Measurements from ENCODE around the gene MYO7B.

The MYO7B gene

DNA sequence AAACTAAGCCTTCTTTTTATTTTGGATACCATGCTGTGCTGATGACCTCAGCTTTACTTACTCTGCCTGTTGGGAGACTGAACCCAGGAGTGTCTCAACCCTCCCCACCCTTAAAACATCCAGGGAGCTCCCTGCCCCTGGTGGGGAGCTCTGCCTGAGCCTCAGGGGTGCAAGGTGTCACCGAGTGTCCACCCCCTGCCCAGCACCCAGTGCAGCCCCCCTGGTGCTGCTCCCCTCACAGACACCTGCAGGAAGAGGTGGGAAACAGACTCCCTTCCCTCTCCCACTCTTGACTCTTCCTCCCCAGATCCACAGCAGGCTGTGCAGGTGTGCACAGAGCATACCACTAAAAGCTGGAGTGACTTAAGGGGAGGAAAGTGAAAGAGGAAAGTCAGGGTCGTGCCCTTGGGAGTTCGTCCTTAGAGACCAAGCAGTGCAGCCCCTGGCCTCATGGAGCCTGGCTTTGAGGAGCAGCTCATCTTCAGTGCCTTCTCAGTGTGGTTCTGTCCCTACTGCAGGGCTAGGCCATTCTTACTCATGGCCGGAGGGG, 51.3 kb downstream of the MYO7B start:
- FAIRE-seq = no peak
- DNase-seq (ENCODE audit: low spot score) = no peak

- DNase-seq (ENCODE audit: low spot score) (no peak), FAIRE-seq (no peak)
These were observed 52.8 kb downstream of the MYO7B start for GRCh38 chr2:127588241-127588640.

- DNase-seq (ENCODE audit: low spot score) (no peak), FAIRE-seq (no peak)
These were observed 53.9 kb downstream of the MYO7B start for GRCh38 chr2:127589358-127589757.

- FAIRE-seq (no peak), DNase-seq (ENCODE audit: low spot score) (no peak)
These were observed 54.4 kb downstream of the MYO7B start for GRCh38 chr2:127589841-127590240.

DNA sequence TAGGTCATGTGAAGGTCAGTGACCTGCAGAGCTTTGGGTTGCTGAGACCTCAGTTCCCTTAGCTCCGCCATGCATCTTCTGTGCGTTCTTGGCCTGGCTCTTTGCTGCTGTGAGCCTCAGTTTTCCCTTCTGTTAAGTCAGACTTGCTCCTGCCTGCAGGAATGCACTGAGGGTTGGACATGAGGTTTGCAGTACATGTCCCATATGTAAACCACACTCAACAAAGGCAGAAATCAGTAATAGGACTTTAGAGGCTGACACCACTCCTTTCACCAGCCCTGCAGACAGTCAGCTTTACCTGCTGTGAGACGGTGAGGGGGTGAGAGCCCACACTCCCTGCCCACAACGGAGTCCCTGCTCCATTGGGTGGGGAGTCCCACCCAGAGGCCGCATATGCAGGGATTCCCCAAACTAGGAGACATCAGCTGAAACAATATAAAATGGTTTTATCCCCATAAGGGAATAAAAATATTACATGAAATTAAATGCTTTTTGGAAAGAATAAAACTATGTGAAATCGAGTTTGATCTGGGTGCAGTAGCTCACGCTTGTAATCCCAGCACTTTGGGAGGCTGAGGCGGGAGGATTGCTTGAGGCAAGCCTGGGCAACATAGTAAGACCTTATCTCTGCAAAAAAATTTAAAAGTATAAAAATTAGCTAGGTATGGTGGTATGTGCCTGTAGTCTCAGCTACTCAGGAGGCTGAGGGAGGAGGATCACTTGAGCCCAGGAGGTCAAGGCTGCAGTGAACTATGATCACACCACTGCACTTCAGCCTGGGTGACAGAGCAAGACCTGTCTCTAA, 55.1 kb downstream of the MYO7B start:
- DNase-seq (ENCODE audit: low spot score) = no peak
- no peak for FAIRE-seq

- no peak for FAIRE-seq
These were observed 55.9 kb downstream of the MYO7B start for GRCh38 chr2:127591221-127591923.

DNA sequence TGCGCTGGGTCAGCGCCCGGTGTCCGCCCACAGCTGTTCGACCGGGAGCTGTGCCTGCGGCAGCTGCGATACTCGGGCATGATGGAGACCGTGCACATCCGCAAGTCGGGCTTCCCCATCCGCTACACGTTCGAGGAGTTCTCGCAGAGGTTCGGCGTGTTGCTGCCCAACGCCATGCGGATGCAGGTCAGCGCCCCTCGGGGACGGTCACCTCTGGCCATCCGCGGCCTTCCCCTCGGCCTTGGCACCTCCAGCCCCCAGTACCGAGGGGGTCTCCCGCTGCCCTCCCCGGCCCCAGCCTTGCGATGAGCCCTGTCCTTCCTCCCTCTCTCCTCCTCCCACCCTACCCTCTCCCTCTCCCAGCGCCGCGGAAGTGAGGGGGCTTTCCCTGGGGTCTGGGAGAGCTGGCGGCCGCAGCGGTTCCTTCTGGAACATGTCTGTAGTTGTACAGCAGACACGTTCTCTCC, 57.3 kb downstream of the MYO7B start:
- DNase-seq (ENCODE audit: low spot score) (no peak), FAIRE-seq (no peak)

More at GRCh38 chr2:127591221-127591923, 55.9 kb downstream of the MYO7B start:
- peak; percentile 36 for DNase-seq (ENCODE audit: low spot score)

GRCh38 chr2:127593228-127594115, 58.0 kb downstream of the MYO7B start:
- FAIRE-seq = no peak
- no peak for DNase-seq (ENCODE audit: low spot score)

GRCh38 chr2:127594116-127594591, 58.7 kb downstream of the MYO7B start:
- FAIRE-seq = no peak

GRCh38 chr2:127596311-127597045, 61.0 kb downstream of the MYO7B start:
- DNase-seq (ENCODE audit: low spot score) (no peak), FAIRE-seq (no peak)

More at GRCh38 chr2:127594116-127594591, 58.7 kb downstream of the MYO7B start:
- DNase-seq (ENCODE audit: low spot score) = no peak

DNA sequence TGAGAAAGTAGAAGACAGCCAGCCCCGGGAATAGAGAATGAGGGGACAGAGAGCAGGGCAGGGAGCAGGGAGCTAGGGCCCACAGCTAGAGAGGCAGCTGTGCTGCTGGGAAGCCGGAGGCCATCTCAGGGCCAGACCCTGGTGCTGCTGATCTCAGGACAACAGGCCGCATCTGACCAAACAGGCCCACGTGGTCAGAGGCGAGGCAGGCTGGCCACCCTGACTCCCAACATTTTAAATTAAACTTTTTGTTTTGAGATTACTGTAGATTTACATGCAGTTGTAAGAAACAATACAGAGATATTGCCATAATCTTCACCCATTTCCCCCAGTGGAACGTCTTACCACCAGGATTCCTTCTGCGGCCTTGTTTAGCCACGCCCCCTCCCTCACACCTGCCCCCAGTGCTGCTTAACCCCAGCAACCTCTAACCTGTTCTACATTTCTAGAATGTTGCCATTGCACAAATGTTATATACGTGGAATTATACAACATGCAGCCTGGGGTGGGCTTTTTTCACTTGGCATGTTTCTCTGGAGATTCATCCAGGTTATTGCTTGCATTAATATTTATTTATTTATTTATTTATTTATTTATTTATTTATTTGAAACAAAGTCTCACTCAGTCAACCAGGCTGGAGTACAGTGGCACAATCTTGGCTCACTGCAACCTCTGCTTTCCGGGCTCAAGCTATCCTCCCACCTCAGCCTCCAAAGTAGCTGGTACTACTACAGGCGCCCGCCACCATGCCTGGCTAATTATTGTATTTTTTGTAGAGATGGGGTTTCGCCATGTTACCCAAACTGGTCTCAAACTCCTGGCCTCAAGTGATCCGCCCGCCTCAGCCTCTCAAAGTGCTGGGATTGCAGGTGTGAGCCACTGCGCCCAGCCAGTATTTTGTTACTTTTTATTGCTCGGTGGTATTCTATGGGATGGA, 61.8 kb downstream of the MYO7B start:
- FAIRE-seq = no peak

GRCh38 chr2:127597984-127598380, 62.5 kb downstream of the MYO7B start:
- no peak for FAIRE-seq
- DNase-seq (ENCODE audit: low spot score) = peak; percentile 33

More for the DNA sequence above, 61.8 kb downstream of the MYO7B start:
- no peak for DNase-seq (ENCODE audit: low spot score)

DNA sequence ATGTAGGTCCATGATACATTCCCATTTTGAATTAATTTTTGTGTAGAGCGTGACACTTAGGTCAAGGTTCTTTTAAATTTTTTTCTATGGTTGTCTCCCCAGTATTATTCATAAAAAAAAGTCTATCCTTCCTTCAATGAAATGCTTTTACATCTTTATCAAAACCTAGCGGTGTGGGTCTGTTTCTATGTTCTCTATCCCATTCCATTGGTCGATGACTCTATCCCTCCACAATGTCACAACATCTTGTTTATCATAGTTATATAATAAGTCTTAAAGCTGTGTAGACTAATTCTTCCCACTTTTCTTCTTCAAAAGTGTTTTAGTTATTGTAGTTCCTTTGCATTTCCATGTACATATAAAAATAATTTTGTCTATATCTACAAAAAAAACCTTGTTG, 63.2 kb downstream of the MYO7B start:
- DNase-seq (ENCODE audit: low spot score) = no peak
- no peak for FAIRE-seq

DNA sequence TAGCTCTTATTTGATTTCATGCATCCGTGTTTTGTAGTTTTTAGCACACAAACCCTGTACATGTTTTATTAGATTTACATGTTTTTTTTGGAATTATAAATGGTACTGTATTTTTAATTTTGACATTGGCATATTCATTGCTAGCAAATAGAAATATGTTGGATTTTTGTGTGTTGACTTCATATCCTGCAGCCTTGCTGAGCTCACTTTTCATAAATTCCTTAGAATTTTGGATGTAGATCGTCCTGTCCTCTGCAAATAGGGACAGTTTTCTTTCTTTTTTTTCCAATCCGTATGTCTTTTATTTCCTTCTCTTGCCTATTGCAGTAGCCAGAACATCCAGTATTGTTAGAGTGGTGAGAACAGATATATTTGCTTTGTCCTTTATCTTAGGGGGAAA, 63.7 kb downstream of the MYO7B start:
- DNase-seq (ENCODE audit: low spot score) (no peak), FAIRE-seq (no peak)

- FAIRE-seq = no peak
These were observed 69.5 kb downstream of the MYO7B start for GRCh38 chr2:127604986-127605385.

GRCh38 chr2:127605691-127606263, 70.3 kb downstream of the MYO7B start:
- DNase-seq (ENCODE audit: low spot score) = no peak
- FAIRE-seq = no peak

More at GRCh38 chr2:127604986-127605385, 69.5 kb downstream of the MYO7B start:
- DNase-seq (ENCODE audit: low spot score) = no peak

DNA sequence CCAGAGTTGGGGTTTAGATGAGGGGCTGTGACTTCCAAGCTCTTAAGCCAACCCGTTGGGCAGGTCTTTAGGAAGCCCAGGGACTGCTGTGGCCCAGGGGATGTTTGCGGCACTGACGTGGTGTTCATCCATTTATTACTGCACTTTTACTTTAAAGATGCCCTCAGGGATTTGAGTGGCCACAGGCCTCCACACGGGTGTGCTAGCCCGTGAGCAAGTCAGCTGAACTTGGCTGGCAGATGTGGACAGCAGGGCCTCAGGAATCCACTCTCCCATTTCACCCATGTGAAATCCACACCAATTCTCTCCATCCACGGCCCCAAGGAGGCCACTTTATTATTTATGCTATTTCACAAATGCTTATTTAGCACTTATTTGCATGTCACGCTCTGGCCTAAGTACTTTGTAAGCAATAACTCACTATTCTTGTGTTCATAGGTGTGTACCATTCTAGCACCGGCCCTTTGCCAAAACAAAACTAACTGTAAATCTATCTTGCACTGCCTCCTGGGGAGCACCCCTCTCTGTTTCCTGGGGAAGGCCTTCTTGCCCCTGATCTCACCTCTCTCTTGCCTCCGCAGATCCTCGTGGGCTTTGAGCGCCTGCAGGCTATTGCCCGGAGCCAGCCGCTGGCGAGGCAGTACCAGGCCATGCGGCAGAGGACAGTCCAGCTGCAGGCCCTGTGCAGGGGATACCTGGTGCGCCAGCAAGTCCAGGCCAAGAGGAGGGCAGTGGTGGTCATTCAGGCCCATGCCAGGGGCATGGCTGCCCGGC, 71.3 kb downstream of the MYO7B start:
- no peak for DNase-seq (ENCODE audit: low spot score)
- no peak for FAIRE-seq

- DNase-seq (ENCODE audit: low spot score) (no peak), FAIRE-seq (no peak)
These were observed 72.0 kb downstream of the MYO7B start for GRCh38 chr2:127607399-127607908.
